Measurements from ENCODE around the gene ITIH2.
"Not testable (repeated sequence)": the region's sequence is repeated elsewhere in the genome, so short reads cannot be mapped to it uniquely, and the experiment has no call there.

Gene ITIH2

GRCh38 chr10:7686351-7687171 is 16.6 kb upstream of the ITIH2 start:
- TF ChIP-seq CTCF (conservative IDR thresholded peaks at IDR 0.05; ENCODE audit: control insufficient read depth, insufficient read depth, low read depth, low read length) = no peak
- H3K4me3 ChIP-seq (ENCODE audit: control insufficient read depth, low read depth, low read length) = no peak overlapping the region
- no peak for DNase-seq (ENCODE audit: low read depth)

GRCh38 chr10:7687228-7687907 is 15.7 kb upstream of the ITIH2 start:
- no peak overlapping the region for H3K4me3 ChIP-seq (ENCODE audit: control insufficient read depth, low read depth, low read length)
- TF ChIP-seq CTCF (conservative IDR thresholded peaks at IDR 0.05; ENCODE audit: control insufficient read depth, insufficient read depth, low read depth, low read length) = peak; percentile 95
- peak; percentile 88 for DNase-seq (ENCODE audit: low read depth)

- TF ChIP-seq CTCF (conservative IDR thresholded peaks at IDR 0.05; ENCODE audit: control insufficient read depth, insufficient read depth, low read depth, low read length) = no peak
- DNase-seq (ENCODE audit: low read depth) = no peak
- H3K4me3 ChIP-seq (ENCODE audit: control insufficient read depth, low read depth, low read length) = no peak overlapping the region
These were observed 13.5 kb upstream of the ITIH2 start for GRCh38 chr10:7689591-7689990.

GRCh38 chr10:7690885-7691597 is 12.1 kb upstream of the ITIH2 start:
- not testable (repeated sequence) for H3K4me3 ChIP-seq (ENCODE audit: control insufficient read depth, low read depth, low read length); DNase-seq (ENCODE audit: low read depth)

GRCh38 chr10:7692368-7692767 is 10.7 kb upstream of the ITIH2 start:
- DNase-seq (ENCODE audit: low read depth); H3K4me3 ChIP-seq (ENCODE audit: control insufficient read depth, low read depth, low read length): not testable (repeated sequence)

GRCh38 chr10:7693194-7693593 is 9.9 kb upstream of the ITIH2 start:
- H3K4me3 ChIP-seq (ENCODE audit: control insufficient read depth, low read depth, low read length); DNase-seq (ENCODE audit: low read depth): not testable (repeated sequence)

GRCh38 chr10:7696545-7696944 is 6.6 kb upstream of the ITIH2 start:
- TF ChIP-seq CTCF (conservative IDR thresholded peaks at IDR 0.05; ENCODE audit: control insufficient read depth, insufficient read depth, low read depth, low read length) = no peak
- no peak overlapping the region for H3K4me3 ChIP-seq (ENCODE audit: control insufficient read depth, low read depth, low read length)
- DNase-seq (ENCODE audit: low read depth) = no peak

- TF ChIP-seq CTCF (conservative IDR thresholded peaks at IDR 0.05; ENCODE audit: control insufficient read depth, insufficient read depth, low read depth, low read length) = no peak
- no peak overlapping the region for H3K4me3 ChIP-seq (ENCODE audit: control insufficient read depth, low read depth, low read length)
- DNase-seq (ENCODE audit: low read depth) = no peak
These were observed 5.7 kb upstream of the ITIH2 start for GRCh38 chr10:7697426-7697825.

Measured in fibroblast of mammary gland (primary cell).